Activated CD4-positive, CD25-positive, alpha-beta regulatory T cell (primary cell): ENCODE results near the gene PTPRD.
"Not testable (repeated sequence)": the region's sequence is repeated elsewhere in the genome, so short reads cannot be mapped to it uniquely, and the experiment has no call there.

Experiments
- DNase-seq, 4 experiments: peaks; one replicate each; lab custom pipeline; 2025; lab: John Stamatoyannopoulos, UW

PTPRD gene

GRCh38 chr9:10479172-10479571, 133.6 kb downstream of the PTPRD start:
- DNase-seq, result no peak

GRCh38 chr9:10449201-10449617, 163.6 kb downstream of the PTPRD start:
- not testable (repeated sequence) for DNase-seq

- DNase-seq, result no peak
Measured at GRCh38 chr9:10447036-10447435, 165.8 kb downstream of the PTPRD start.

- DNase-seq, result no peak
Measured at GRCh38 chr9:10443868-10444204, 169.0 kb downstream of the PTPRD start.

GRCh38 chr9:10443181-10443867, 169.5 kb downstream of the PTPRD start:
- DNase-seq, result no peak

- no peak for DNase-seq
Measured at GRCh38 chr9:10438955-10439354, 173.8 kb downstream of the PTPRD start.

- no peak for DNase-seq
Measured at GRCh38 chr9:10436756-10437155, 176.0 kb downstream of the PTPRD start.

GRCh38 chr9:10434412-10434811, 178.4 kb downstream of the PTPRD start:
- DNase-seq, result no peak

- DNase-seq, result no peak
Measured at GRCh38 chr9:10411272-10411671, 201.5 kb downstream of the PTPRD start.

- DNase-seq, result no peak
Measured at GRCh38 chr9:10403283-10403682, 209.5 kb downstream of the PTPRD start.

GRCh38 chr9:10396615-10397014, 216.2 kb downstream of the PTPRD start:
- no peak for DNase-seq

GRCh38 chr9:10387282-10387681, 225.5 kb downstream of the PTPRD start:
- no peak for DNase-seq

GRCh38 chr9:10371824-10372223, 241.0 kb downstream of the PTPRD start:
- DNase-seq, result no peak

- DNase-seq, result no peak
Measured at GRCh38 chr9:10366171-10366779, 246.5 kb downstream of the PTPRD start.

GRCh38 chr9:10354591-10354990, 258.2 kb downstream of the PTPRD start:
- DNase-seq, result no peak

GRCh38 chr9:10345621-10346020, 267.2 kb downstream of the PTPRD start:
- DNase-seq, result not testable (repeated sequence)

GRCh38 chr9:10341057-10341456, 271.7 kb downstream of the PTPRD start:
- no peak for DNase-seq

GRCh38 chr9:10339152-10339551, 273.6 kb downstream of the PTPRD start:
- DNase-seq, result no peak

- DNase-seq, result no peak
Measured at GRCh38 chr9:10331157-10331556, 281.6 kb downstream of the PTPRD start.

GRCh38 chr9:10282084-10282483, 330.7 kb downstream of the PTPRD start:
- no peak for DNase-seq

GRCh38 chr9:10274988-10275387, 337.8 kb downstream of the PTPRD start:
- no peak for DNase-seq

GRCh38 chr9:10274175-10274574, 338.6 kb downstream of the PTPRD start:
- no peak for DNase-seq

GRCh38 chr9:10272830-10273229, 340.0 kb downstream of the PTPRD start:
- no peak for DNase-seq
